ENCODE measurements around the gene ANKEF1.

The ANKEF1 gene

GRCh38 chr20:10080574-10080973 is 45.8 kb downstream of the ANKEF1 start:
- no peak for DNase-seq (ENCODE audit: low read depth in 2 of 2)

- no peak for DNase-seq (ENCODE audit: low read depth in 2 of 2)
Observed at GRCh38 chr20:10089871-10090587, 55.2 kb downstream of the ANKEF1 start.

DNA sequence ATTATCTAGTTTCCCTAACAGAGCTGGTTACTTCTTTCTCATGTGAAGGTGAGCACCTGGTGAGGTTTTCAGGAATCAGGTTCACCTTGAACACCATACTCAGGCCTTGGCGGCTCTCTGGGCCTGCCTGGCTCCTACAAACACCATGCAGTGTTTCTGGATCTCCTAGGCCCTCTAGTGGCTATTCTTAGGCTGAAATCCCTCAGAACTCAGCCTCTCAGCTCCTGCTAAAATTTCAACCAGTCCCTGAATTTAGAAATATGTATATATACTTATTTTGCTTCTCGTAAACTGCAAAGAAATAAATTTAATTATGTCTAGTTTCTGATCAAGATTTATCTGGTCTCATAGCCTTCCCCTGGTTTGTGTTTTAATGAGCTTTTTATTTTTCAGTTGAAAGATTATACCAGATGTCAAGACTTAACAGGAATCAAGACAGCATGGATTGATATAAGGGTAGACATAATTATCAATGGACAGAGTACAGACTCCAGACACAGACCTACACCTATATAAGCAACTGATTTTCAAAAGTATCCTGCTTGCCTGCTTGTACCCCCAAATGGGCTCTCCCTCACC is 55.9 kb downstream of the ANKEF1 start:
- peak; percentile 12 to 15 for DNase-seq (ENCODE audit: low read depth in 2 of 2)

- DNase-seq (ENCODE audit: low read depth in 2 of 2) = peak; percentile 8 to 20
Observed at GRCh38 chr20:10093087-10093591, 58.4 kb downstream of the ANKEF1 start.

- no peak for DNase-seq (ENCODE audit: low read depth in 2 of 2)
Observed at GRCh38 chr20:10094566-10095173, 59.9 kb downstream of the ANKEF1 start.

- DNase-seq (ENCODE audit: low read depth in 2 of 2) = no peak
Observed at GRCh38 chr20:10096790-10097189, 62.0 kb downstream of the ANKEF1 start.

DNA sequence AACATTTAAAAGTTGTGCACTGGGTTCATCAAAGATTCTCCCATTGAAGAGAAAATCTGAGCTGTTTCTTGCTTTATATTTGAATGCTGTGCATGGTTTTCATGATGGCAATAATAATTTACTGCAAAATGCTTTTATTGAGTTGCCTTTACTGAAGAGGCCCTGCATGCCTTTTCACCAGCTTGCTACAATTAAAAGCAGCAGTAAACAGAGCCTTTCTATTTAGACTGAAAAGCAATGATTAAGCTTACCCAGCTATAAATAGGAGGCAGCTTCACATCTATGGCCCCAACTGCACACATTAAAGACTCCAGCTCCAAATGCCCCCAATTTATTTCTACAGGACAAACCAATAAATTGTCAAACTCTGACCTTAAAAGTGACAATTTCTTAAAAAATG is 70.3 kb downstream of the ANKEF1 start:
- no peak for DNase-seq (ENCODE audit: low read depth in 2 of 2)
